H9 (cell line): ENCODE data around the gene SMC1B. TPM values are rescaled to one million over a fixed set of nuclear protein-coding genes. Genes with fewer than 3 reads are reported as not detected.

ENCODE experiments used
- DNase-seq: peaks from one replicate; pipeline ENCODE4 v3.0.0-alpha.2; 2017
- H2AFZ ChIP-seq: one replicate; pipeline ENCODE4 v1.6.1; 2013; ENCODE audit warnings: mild to moderate bottlenecking, low read length, control low read depth, moderate library complexity
- H2AK5ac ChIP-seq: 2 replicates; pipeline ENCODE4 v1.6.1; 2013; ENCODE audit warnings: low read length, control low read depth, mixed read lengths; ENCODE audit not compliant: insufficient read length
- H2BK120ac ChIP-seq: one replicate; pipeline ENCODE4 v1.6.1; 2013; ENCODE audit warnings: low read depth, mild to moderate bottlenecking, low read length, control low read depth, inconsistent platforms; ENCODE audit not compliant: poor library complexity, severe bottlenecking
- H2BK12ac ChIP-seq: 2 replicates; pipeline ENCODE4 v1.6.1; 2013; ENCODE audit warnings: low read length, control low read depth, mixed read lengths, low read depth; ENCODE audit not compliant: insufficient read length
- H2BK15ac ChIP-seq: 2 replicates; pipeline ENCODE4 v1.6.1; 2013; ENCODE audit warnings: low read depth, low read length, control low read depth
- H2BK20ac ChIP-seq: one replicate; pipeline ENCODE4 v1.6.1; 2013; ENCODE audit warnings: low read depth, mild to moderate bottlenecking, low read length, control low read depth, inconsistent platforms; ENCODE audit not compliant: poor library complexity, severe bottlenecking
- H2BK5ac ChIP-seq: 2 replicates; pipeline ENCODE4 v1.6.1; 2013; ENCODE audit warnings: low read length, control low read depth, mixed read lengths; ENCODE audit not compliant: insufficient read length
- H3K14ac ChIP-seq: 2 replicates; pipeline ENCODE4 v1.6.1; 2013; ENCODE audit warnings: low read length, control low read depth; ENCODE audit not compliant: insufficient read depth
- H3K18ac ChIP-seq: 2 replicates; pipeline ENCODE4 v1.6.1; 2013; ENCODE audit warnings: low read depth, mild to moderate bottlenecking, mixed read lengths, low read length, control low read depth; ENCODE audit not compliant: insufficient read length
- H3K23ac ChIP-seq: 2 replicates; pipeline ENCODE4 v1.6.1; 2013; ENCODE audit warnings: low read length, control low read depth, mixed read lengths, low read depth; ENCODE audit not compliant: insufficient read length
- H3K23me2 ChIP-seq: 2 replicates; pipeline ENCODE4 v1.6.1; 2013; ENCODE audit warnings: low read depth, mild to moderate bottlenecking, mixed read lengths, low read length, control low read depth; ENCODE audit not compliant: insufficient read length, poor library complexity, severe bottlenecking
- H3K27ac ChIP-seq: 2 replicates; pipeline ENCODE4 v1.5.1; 2013; ENCODE audit warnings: low read length, control low read depth, mixed read lengths, low read depth; ENCODE audit not compliant: insufficient read length
- H3K27me3 ChIP-seq: 2 replicates; pipeline ENCODE4 v1.6.1; 2013; ENCODE audit warnings: low read length, control low read depth, inconsistent platforms; ENCODE audit not compliant: insufficient read depth
- H3K4ac ChIP-seq: 2 replicates; pipeline ENCODE4 v1.6.1; 2013; ENCODE audit warnings: low read depth, mild to moderate bottlenecking, control low read depth, inconsistent platforms, low read length, moderate library complexity
- H3K4me1 ChIP-seq: 2 replicates; pipeline ENCODE4 v1.6.1; 2013; ENCODE audit warnings: low read length, control low read depth, inconsistent platforms; ENCODE audit not compliant: insufficient read depth
- H3K4me2 ChIP-seq: 2 replicates; pipeline ENCODE4 v1.6.1; 2013; ENCODE audit warnings: low read length, control low read depth, mixed read lengths; ENCODE audit not compliant: insufficient read length, insufficient read depth
- H3K56ac ChIP-seq: 2 replicates; pipeline ENCODE4 v1.6.1; 2013; ENCODE audit warnings: low read depth, mild to moderate bottlenecking, mixed read lengths, low read length, control low read depth; ENCODE audit not compliant: insufficient read length
- H3K79me1 ChIP-seq: 2 replicates; pipeline ENCODE4 v1.6.1; 2013; ENCODE audit warnings: low read depth, mild to moderate bottlenecking, moderate library complexity, low read length, control low read depth, inconsistent platforms; ENCODE audit not compliant: insufficient read depth, poor library complexity, severe bottlenecking
- H3K79me2 ChIP-seq: 2 replicates; pipeline ENCODE4 v1.6.1; 2013; ENCODE audit warnings: low read length, control low read depth, inconsistent platforms; ENCODE audit not compliant: insufficient read depth
- H3K9ac ChIP-seq: 2 replicates; pipeline ENCODE4 v1.6.1; 2013; ENCODE audit warnings: low read length, control low read depth, mixed read lengths; ENCODE audit not compliant: insufficient read length; ENCODE audit errors: extremely low read depth
- H3K9me3 ChIP-seq: one replicate; pipeline ENCODE4 v1.6.1; 2013; ENCODE audit warnings: low read depth, low read length, inconsistent platforms; ENCODE audit not compliant: control insufficient read depth
- H3T11ph ChIP-seq: one replicate; pipeline ENCODE4 v1.6.1; 2013; ENCODE audit warnings: mild to moderate bottlenecking, low read length, control low read depth, inconsistent platforms
- H4K20me1 ChIP-seq: one replicate; pipeline ENCODE4 v1.6.1; 2013; ENCODE audit not compliant: control insufficient read depth, insufficient read length, insufficient read depth
- H4K5ac ChIP-seq: 2 replicates; pipeline ENCODE4 v1.6.1; 2013; ENCODE audit warnings: low read depth, mild to moderate bottlenecking, mixed read lengths, low read length, control low read depth; ENCODE audit not compliant: insufficient read length
- H4K8ac ChIP-seq: replicated peaks from 2 replicates; pipeline ENCODE4 v1.6.1; 2013; ENCODE audit warnings: low read length, control low read depth, mixed read lengths, low read depth; ENCODE audit not compliant: insufficient read length
- H4K91ac ChIP-seq: 2 replicates; pipeline ENCODE4 v1.6.1; 2013; ENCODE audit warnings: low read depth, mild to moderate bottlenecking, moderate library complexity, mixed read lengths, low read length, control low read depth; ENCODE audit not compliant: insufficient read length
- H3K27ac Mint-ChIP-seq, 3 experiments: 2 replicates in 2 of 3; 3 replicates in 1 of 3; pipeline ENCODE4 v1.8.0; 2020 to 2021; ENCODE audit warnings: mixed read lengths in 3 of 3, mild to moderate bottlenecking in 1 of 3, moderate library complexity in 1 of 3
- H3K27me3 Mint-ChIP-seq: 2 replicates; pipeline ENCODE4 v1.8.0; 2021; ENCODE audit warnings: low read depth, mild to moderate bottlenecking, moderate library complexity, mixed read lengths
- H3K36me3 Mint-ChIP-seq, 3 experiments: 2 replicates in 2 of 3; 3 replicates in 1 of 3; pipeline ENCODE4 v1.8.0; 2020 to 2021; ENCODE audit warnings: low read depth in 3 of 3, mixed read lengths in 3 of 3; ENCODE audit not compliant: insufficient read depth in 1 of 3
- H3K4me1 Mint-ChIP-seq, 2 experiments: 2 replicates each; pipeline ENCODE4 v1.8.0; 2020; ENCODE audit warnings: mixed read lengths in 2 of 2
- H3K4me3 Mint-ChIP-seq, 2 experiments: 2 replicates in 1 of 2; 3 replicates in 1 of 2; pipeline ENCODE4 v1.8.0; 2020 to 2021; ENCODE audit warnings: mild to moderate bottlenecking in 2 of 2, mixed read lengths in 2 of 2, moderate library complexity in 1 of 2
- H3K9me3 Mint-ChIP-seq, 2 experiments: 2 replicates in 1 of 2; 3 replicates in 1 of 2; pipeline ENCODE4 v1.8.0; 2020; ENCODE audit warnings: mild to moderate bottlenecking in 2 of 2, mixed read lengths in 2 of 2, moderate library complexity in 1 of 2
- WGBS: extraction: QIAGEN DNeasy Blood & Tissue Kit; methylation state at CpG from one replicate; pipeline ENCODE4 v1.1.7; 2013; ENCODE audit warnings: missing lambda C conversion rate, low lambda C conversion rate, mixed read lengths; ENCODE audit not compliant: insufficient read length; ENCODE audit errors: extremely low coverage; 5-methylcytosine and 5-hydroxymethylcytosine counted together
- total RNA-seq: library from RNA; stranded (reverse); gene quantifications from 2 replicates; pipeline ENCODE4 v1.2.1, GENCODE V29; 2021
- TF ChIP-seq, protein P1 (sequence below): fragments of 200-600 bp; sonication (generic); conservative IDR thresholded peaks from 3 replicates; pipeline ENCODE4 v1.8.0; 2021; ENCODE audit warnings: antibody characterized with exemption, mild to moderate bottlenecking

SMC1B gene
- total RNA-seq, 1 experiment from 2014 or later = not detected

- H3K4me2 ChIP-seq = no peak overlapping the region
- H3K36me3 Mint-ChIP-seq = no peaks in the 10 kb centered on the region
- no peak overlapping the region for H2BK120ac ChIP-seq
- H2AFZ ChIP-seq = peak overlapping the region; percentile 6
- H3K79me1 ChIP-seq = no peaks in the 10 kb centered on the region
- no peaks in the 10 kb centered on the region; the same call in 1 of the 2 replicates for H3K4me1 ChIP-seq
- no peak overlapping the region for H2BK5ac ChIP-seq
- H3K79me2 ChIP-seq = no peaks in the 10 kb centered on the region
- TF ChIP-seq, protein P1, sequence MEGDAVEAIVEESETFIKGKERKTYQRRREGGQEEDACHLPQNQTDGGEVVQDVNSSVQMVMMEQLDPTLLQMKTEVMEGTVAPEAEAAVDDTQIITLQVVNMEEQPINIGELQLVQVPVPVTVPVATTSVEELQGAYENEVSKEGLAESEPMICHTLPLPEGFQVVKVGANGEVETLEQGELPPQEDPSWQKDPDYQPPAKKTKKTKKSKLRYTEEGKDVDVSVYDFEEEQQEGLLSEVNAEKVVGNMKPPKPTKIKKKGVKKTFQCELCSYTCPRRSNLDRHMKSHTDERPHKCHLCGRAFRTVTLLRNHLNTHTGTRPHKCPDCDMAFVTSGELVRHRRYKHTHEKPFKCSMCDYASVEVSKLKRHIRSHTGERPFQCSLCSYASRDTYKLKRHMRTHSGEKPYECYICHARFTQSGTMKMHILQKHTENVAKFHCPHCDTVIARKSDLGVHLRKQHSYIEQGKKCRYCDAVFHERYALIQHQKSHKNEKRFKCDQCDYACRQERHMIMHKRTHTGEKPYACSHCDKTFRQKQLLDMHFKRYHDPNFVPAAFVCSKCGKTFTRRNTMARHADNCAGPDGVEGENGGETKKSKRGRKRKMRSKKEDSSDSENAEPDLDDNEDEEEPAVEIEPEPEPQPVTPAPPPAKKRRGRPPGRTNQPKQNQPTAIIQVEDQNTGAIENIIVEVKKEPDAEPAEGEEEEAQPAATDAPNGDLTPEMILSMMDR = no peak
- no peak overlapping the region for H3K9ac ChIP-seq
- no peaks in the 10 kb centered on the region for H3K9me3 Mint-ChIP-seq
- peak overlapping the region; percentile 24; the same call in 1 of the 2 replicates for H3K14ac ChIP-seq
- no peaks in the 10 kb centered on the region for H3K9me3 ChIP-seq
- H2BK15ac ChIP-seq = no peak overlapping the region
- no CpG with 5 or more reads among the region's 15 CpGs for WGBS
- no peak overlapping the region for H3K27ac Mint-ChIP-seq
- H4K5ac ChIP-seq = no peak overlapping the region
- no peaks in the 10 kb centered on the region for H4K20me1 ChIP-seq
- H3K23me2 ChIP-seq = no peaks in the 10 kb centered on the region
- no peak overlapping the region for H2BK20ac ChIP-seq
- no peak overlapping the region for H3K56ac ChIP-seq
- peak overlapping the region; percentile 40 for H3K18ac ChIP-seq
- no peak overlapping the region for H2AK5ac ChIP-seq
- no peak overlapping the region for H2BK12ac ChIP-seq
- H3K4me3 Mint-ChIP-seq = no peak overlapping the region
- H3K23ac ChIP-seq = no peak overlapping the region
- H3K27ac ChIP-seq = no peak overlapping the region
- H4K8ac ChIP-seq = no peak overlapping the region
- no peak overlapping the region for H3K4ac ChIP-seq
- DNase-seq = peak; percentile 57
- H3K27me3 Mint-ChIP-seq = peaks cover 13% of the 10 kb centered on the region
- peaks cover 14 to 19% of the 10 kb centered on the region in 2 experiments for H3K4me1 Mint-ChIP-seq
- H4K91ac ChIP-seq = no peak overlapping the region
- H3K27me3 ChIP-seq = no peaks in the 10 kb centered on the region
- no peak overlapping the region for H3T11ph ChIP-seq
Observed at GRCh38 chr22:45298934-45299505, 114.4 kb downstream of the SMC1B start.
